Glutamatergic neuron (in vitro differentiated cells): ENCODE results near the gene PGP. TPM values are rescaled to one million over a fixed set of nuclear protein-coding genes. Genes with fewer than 3 reads are reported as not detected.
"Not testable (repeated sequence)": the region's sequence is repeated elsewhere in the genome, so short reads cannot be mapped to it uniquely, and the experiment has no call there.

Source experiments
- DNase-seq: peaks from one replicate; pipeline ENCODE4 v3.0.0; 2022
- H3K27ac Mint-ChIP-seq: one replicate; pipeline ENCODE4 v1.8.0; 2020; ENCODE audit warnings: mild to moderate bottlenecking, mixed read lengths, inconsistent platforms; ENCODE audit not compliant: unreplicated experiment
- H3K27me3 Mint-ChIP-seq: one replicate; pipeline ENCODE4 v1.8.0; 2020; ENCODE audit warnings: mild to moderate bottlenecking, moderate library complexity, mixed read lengths, inconsistent platforms; ENCODE audit not compliant: unreplicated experiment
- H3K36me3 Mint-ChIP-seq: one replicate; pipeline ENCODE4 v1.8.0; 2020; ENCODE audit warnings: mild to moderate bottlenecking, mixed read lengths, inconsistent platforms; ENCODE audit not compliant: unreplicated experiment
- H3K4me1 Mint-ChIP-seq: one replicate; pipeline ENCODE4 v1.8.0; 2020; ENCODE audit warnings: mild to moderate bottlenecking, low read depth, mixed read lengths, inconsistent platforms; ENCODE audit not compliant: unreplicated experiment
- H3K4me3 Mint-ChIP-seq: one replicate; pipeline ENCODE4 v1.8.0; 2020; ENCODE audit warnings: mild to moderate bottlenecking, mixed read lengths, inconsistent platforms; ENCODE audit not compliant: unreplicated experiment
- H3K9me3 Mint-ChIP-seq: one replicate; pipeline ENCODE4 v1.8.0; 2020; ENCODE audit warnings: mild to moderate bottlenecking, moderate library complexity, mixed read lengths, inconsistent platforms; ENCODE audit not compliant: unreplicated experiment
- CTCF ChIP-seq: fragments of 200-600 bp; sonication (generic); IDR thresholded peaks from one replicate; pipeline ENCODE4 v1.5.0; 2021; ENCODE audit not compliant: partially characterized antibody, unreplicated experiment
- total RNA-seq: library from RNA; stranded (reverse); fragmentation: NEBNext Ultra II Directional; extraction: Animal tissue kit (Norgen Biotek cat#: 25700); gene quantifications from one replicate; pipeline ENCODE4 v1.2.1, GENCODE V29; 2021; ENCODE audit not compliant: unreplicated experiment

The PGP gene
- total RNA-seq, 1 donor from 2014 or later = 33.9 TPM

DNA sequence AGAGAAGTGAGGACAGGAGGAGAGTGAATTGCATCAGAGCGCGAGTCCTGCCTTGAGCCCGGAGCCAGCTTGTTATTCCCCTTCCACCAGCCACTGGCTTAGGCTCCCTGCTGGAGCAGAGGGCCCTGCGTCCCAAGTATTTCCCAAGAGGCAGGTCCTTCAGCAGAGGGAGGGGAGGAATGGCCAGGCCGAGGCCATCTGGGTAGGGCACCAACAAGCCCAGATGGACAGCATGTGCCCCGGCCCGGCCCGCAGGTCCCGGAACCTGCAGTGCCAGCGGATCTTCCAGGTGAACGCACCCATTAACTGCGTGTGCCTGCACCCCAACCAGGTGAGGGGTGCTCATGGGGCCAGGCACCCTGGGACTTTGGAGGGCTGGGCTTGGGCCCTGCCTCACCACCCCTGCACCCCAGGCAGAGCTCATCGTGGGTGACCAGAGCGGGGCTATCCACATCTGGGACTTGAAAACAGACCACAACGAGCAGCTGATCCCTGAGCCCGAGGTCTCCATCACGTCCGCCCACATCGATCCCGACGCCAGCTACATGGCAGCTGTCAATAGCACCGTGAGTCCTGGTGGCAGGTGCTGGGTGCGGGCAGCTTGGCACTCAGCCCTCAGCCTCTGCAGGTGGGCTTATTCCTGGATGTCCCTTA lies 7.7 kb downstream of the PGP start:
- no peak overlapping the region for H3K27ac Mint-ChIP-seq
- DNase-seq = no peak
- peaks cover 8% of the 10 kb centered on the region for H3K4me1 Mint-ChIP-seq
- no peaks in the 10 kb centered on the region for H3K36me3 Mint-ChIP-seq
- H3K9me3 Mint-ChIP-seq = peaks cover 13% of the 10 kb centered on the region
- H3K27me3 Mint-ChIP-seq = peaks cover 10% of the 10 kb centered on the region
- H3K4me3 Mint-ChIP-seq = peak overlapping the region; percentile 87
- TF ChIP-seq CTCF = no peak

DNA sequence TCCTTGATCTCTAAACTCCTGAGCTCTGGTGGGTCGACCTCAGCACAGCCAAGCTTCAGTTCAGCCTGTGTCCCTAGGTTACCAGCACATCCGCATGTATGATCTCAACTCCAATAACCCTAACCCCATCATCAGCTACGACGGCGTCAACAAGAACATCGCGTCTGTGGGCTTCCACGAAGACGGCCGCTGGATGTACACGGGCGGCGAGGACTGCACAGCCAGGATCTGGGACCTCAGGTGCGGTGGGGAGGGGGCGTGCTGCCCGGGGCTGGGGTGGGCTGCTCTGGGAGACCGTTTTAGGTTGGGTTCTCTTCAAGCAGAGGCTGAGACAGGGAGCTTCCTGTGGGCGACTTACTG lies 8.2 kb downstream of the PGP start:
- peaks cover 15% of the 10 kb centered on the region for H3K9me3 Mint-ChIP-seq
- no peaks in the 10 kb centered on the region for H3K36me3 Mint-ChIP-seq
- peaks cover 11% of the 10 kb centered on the region for H3K27me3 Mint-ChIP-seq
- DNase-seq = no peak
- H3K27ac Mint-ChIP-seq = peak overlapping the region; percentile 91
- peak overlapping the region; percentile 87 for H3K4me3 Mint-ChIP-seq
- peaks cover 8% of the 10 kb centered on the region for H3K4me1 Mint-ChIP-seq
- TF ChIP-seq CTCF = no peak

DNA sequence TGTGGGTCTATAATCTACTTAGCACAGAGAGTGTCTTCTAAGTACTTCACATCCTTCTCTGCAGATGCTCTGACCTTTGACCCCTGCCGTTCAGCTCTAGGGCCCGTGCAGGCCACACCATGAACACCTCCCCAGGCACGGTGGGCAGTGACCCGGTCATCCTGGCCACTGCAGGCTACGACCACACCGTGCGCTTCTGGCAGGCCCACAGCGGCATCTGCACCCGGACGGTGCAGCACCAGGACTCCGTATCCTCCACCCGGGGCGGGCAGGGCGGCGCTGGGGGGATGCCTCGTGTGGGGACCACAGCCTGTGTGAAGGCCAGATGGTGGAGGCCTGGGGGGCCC lies 8.7 kb downstream of the PGP start:
- Mint-ChIP-seq H3K4me1 (peaks cover 8% of the 10 kb centered on the region), H3K36me3 (no peaks in the 10 kb centered on the region), H3K27me3 (peaks cover 11% of the 10 kb centered on the region), H3K4me3 (peak overlapping the region; percentile 80), H3K27ac (peak overlapping the region; percentile 64), H3K9me3 (peaks cover 15% of the 10 kb centered on the region)
- peak; percentile 3 for TF ChIP-seq CTCF
- DNase-seq = peak; percentile 43

GRCh38 chr16:2205104-2205966 lies 9.3 kb downstream of the PGP start, which contains the start of gene MLST8:
MLST8 (plus strand) TSS chr16:2205454; CDS start chr16:2206086, 632 bp downstream.
- Mint-ChIP-seq H3K9me3 (peaks cover 15% of the 10 kb centered on the region), H3K4me1 (peaks cover 8% of the 10 kb centered on the region), H3K4me3 (peak within 1 kb of the TSS; percentile 87), H3K27ac (peak within 1 kb of the TSS; percentile 91), H3K36me3 (peaks cover 2% of the 10 kb centered on the region), H3K27me3 (peaks cover 15% of the 10 kb centered on the region)
- peak; percentile 85 for DNase-seq
- peak; percentile 32 for TF ChIP-seq CTCF

DNA sequence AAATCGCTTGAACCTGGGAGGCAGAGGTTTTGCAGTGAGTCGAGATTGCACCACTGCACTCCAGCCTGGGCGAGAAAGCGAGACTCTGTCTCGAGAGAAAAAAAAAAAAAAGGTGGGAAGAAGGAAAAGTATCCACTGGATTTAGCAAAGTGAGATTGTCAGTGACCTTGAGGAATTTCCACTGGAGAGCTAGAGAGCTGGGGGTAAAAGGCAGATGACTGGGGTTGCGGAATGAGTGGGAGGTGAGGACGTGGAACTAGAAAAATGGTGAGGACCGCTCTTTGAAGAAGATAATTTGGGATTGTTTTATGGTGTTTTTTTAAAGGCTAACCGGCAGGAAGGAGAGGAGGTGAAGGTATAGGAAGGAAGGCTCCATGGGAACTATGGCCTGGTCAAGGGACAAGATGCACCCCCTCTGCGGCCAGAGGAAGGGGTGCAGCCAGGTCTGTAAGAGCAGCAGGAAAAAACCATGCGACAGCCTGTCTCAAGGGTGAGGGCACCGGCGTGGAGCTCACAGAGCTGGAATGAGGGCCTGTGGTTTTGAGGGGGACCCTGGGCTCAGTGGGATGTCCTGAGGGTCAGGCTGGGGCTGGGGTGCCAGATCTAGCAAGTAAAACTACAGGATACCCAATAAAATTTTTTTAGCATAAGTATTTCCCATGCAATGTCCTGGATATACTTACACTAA lies 10.1 kb downstream of the PGP start:
- peak overlapping the region; percentile 82 for H3K4me3 Mint-ChIP-seq
- no peak for TF ChIP-seq CTCF
- H3K27me3 Mint-ChIP-seq = peaks cover 16% of the 10 kb centered on the region

DNA sequence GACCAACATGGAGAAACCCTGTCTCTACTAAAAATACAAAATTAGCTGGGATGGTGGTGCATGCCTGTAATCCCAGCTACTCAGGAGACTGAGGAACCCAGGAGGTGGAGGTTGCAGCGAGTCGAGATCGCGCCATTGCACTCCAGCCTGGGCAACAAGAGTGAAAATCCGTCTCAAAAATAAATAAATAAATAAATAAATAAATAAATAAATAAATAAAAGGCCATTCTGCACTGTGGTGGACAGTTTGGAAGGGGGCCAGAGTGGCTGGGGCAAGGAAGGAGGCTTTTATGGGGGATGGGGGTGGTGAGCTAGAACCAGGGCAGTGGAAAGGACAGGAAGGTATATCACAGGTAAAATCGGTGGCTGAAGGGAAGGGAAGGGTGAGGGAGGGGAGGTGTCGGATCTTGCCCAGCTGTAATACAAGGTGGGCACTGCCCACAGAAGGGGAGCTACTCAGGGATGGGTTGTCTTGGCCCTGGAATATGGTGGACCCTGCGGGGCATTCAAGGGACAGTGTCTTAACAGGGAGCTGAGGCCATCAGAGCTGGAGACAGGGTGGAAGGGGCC lies 11.4 kb downstream of the PGP start:
- Mint-ChIP-seq H3K9me3 (peaks cover 15% of the 10 kb centered on the region), H3K27me3 (peaks cover 22% of the 10 kb centered on the region), H3K4me3 (peak overlapping the region; percentile 49)
- H3K4me1 Mint-ChIP-seq, H3K27ac Mint-ChIP-seq, H3K36me3 Mint-ChIP-seq, DNase-seq: not testable (repeated sequence)

More for the DNA sequence above, 10.1 kb downstream of the PGP start:
- H3K36me3 Mint-ChIP-seq = peaks cover 5% of the 10 kb centered on the region
- H3K4me1 Mint-ChIP-seq = peaks cover 8% of the 10 kb centered on the region
- DNase-seq = no peak
- peaks cover 15% of the 10 kb centered on the region for H3K9me3 Mint-ChIP-seq
- H3K27ac Mint-ChIP-seq = peak overlapping the region; percentile 4
